Activated T-cell treated with anti-CD3 and anti-CD28 coated beads, Interleukin-2, amount 50 U/mL, for 24 hours (primary cell): ENCODE measurements around the gene GBX1.
A peak's percentile ranks its signal among the peaks of the same experiment; 100 is the strongest.

Source experiments
- DNase-seq: peaks from one replicate; pipeline ENCODE4 v3.0.0-alpha.2; 2020
- H3K27ac Mint-ChIP-seq: 2 replicates; pipeline ENCODE4 v1.8.0; 2020; ENCODE audit warnings: mild to moderate bottlenecking, mixed read lengths
- H3K27me3 Mint-ChIP-seq: 2 replicates; pipeline ENCODE4 v1.8.0; 2020; ENCODE audit warnings: mixed read lengths
- H3K36me3 Mint-ChIP-seq: 2 replicates; pipeline ENCODE4 v1.8.0; 2020; ENCODE audit warnings: low read depth, mixed read lengths
- H3K4me1 Mint-ChIP-seq: 2 replicates; pipeline ENCODE4 v1.8.0; 2020; ENCODE audit warnings: low read depth, mixed read lengths
- H3K4me3 Mint-ChIP-seq: 2 replicates; pipeline ENCODE4 v1.8.0; 2020; ENCODE audit warnings: mild to moderate bottlenecking, moderate library complexity, mixed read lengths
- H3K9me3 Mint-ChIP-seq: 2 replicates; pipeline ENCODE4 v1.8.0; 2020; ENCODE audit warnings: mixed read lengths

Gene GBX1

GRCh38 chr7:151168787-151169162 lies 1.3 kb upstream of the GBX1 start:
- Mint-ChIP-seq H3K36me3 (no peaks in the 10 kb centered on the region), H3K9me3 (no peaks in the 10 kb centered on the region), H3K27me3 (peaks cover 51% of the 10 kb centered on the region), H3K4me3 (no peak overlapping the region), H3K27ac (no peak overlapping the region), H3K4me1 (peaks cover 7% of the 10 kb centered on the region)
- DNase-seq, result no peak

- Mint-ChIP-seq H3K36me3 (no peaks in the 10 kb centered on the region), H3K4me3 (peak overlapping the region; percentile 57), H3K9me3 (no peaks in the 10 kb centered on the region), H3K4me1 (peaks cover 7% of the 10 kb centered on the region), H3K27ac (no peak overlapping the region), H3K27me3 (peaks cover 46% of the 10 kb centered on the region)
- peak; percentile 81 for DNase-seq
Measured at GRCh38 chr7:151168003-151168786, 701 bp upstream of the GBX1 start.

GRCh38 chr7:151166629-151167196 lies 781 bp downstream of the GBX1 start:
- DNase-seq, result no peak
- Mint-ChIP-seq H3K4me1 (peaks cover 6% of the 10 kb centered on the region), H3K9me3 (no peaks in the 10 kb centered on the region), H3K27me3 (peaks cover 31% of the 10 kb centered on the region), H3K36me3 (no peaks in the 10 kb centered on the region), H3K4me3 (peak overlapping the region; percentile 32), H3K27ac (no peak overlapping the region)

- Mint-ChIP-seq H3K27me3 (peaks cover 8% of the 10 kb centered on the region), H3K4me1 (peaks cover 4% of the 10 kb centered on the region), H3K27ac (no peak overlapping the region), H3K4me3 (no peak overlapping the region), H3K36me3 (no peaks in the 10 kb centered on the region), H3K9me3 (no peaks in the 10 kb centered on the region)
- no peak for DNase-seq
Measured at GRCh38 chr7:151161757-151162156, 5.7 kb downstream of the GBX1 start.

- DNase-seq, result no peak
- Mint-ChIP-seq H3K27ac (no peak overlapping the region), H3K9me3 (no peaks in the 10 kb centered on the region), H3K4me3 (no peak overlapping the region), H3K36me3 (no peaks in the 10 kb centered on the region), H3K27me3 (peaks cover 28% of the 10 kb centered on the region), H3K4me1 (no peaks in the 10 kb centered on the region)
Measured at GRCh38 chr7:151157645-151158329, 9.7 kb downstream of the GBX1 start.

GRCh38 chr7:151152643-151153513 lies 14.6 kb downstream of the GBX1 start:
- DNase-seq, result no peak
- H3K27ac Mint-ChIP-seq, result no peak overlapping the region
- no peak overlapping the region for H3K4me3 Mint-ChIP-seq
- H3K9me3 Mint-ChIP-seq, result no peaks in the 10 kb centered on the region
- H3K4me1 Mint-ChIP-seq, result no peaks in the 10 kb centered on the region
- peaks cover 44% of the 10 kb centered on the region for H3K27me3 Mint-ChIP-seq
- H3K36me3 Mint-ChIP-seq, result no peaks in the 10 kb centered on the region

GRCh38 chr7:151150388-151150787 lies 17.1 kb downstream of the GBX1 start:
- no peaks in the 10 kb centered on the region for H3K36me3 Mint-ChIP-seq
- H3K9me3 Mint-ChIP-seq, result no peaks in the 10 kb centered on the region
- no peak overlapping the region for H3K27ac Mint-ChIP-seq
- DNase-seq, result no peak
- H3K4me3 Mint-ChIP-seq, result no peak overlapping the region
- no peaks in the 10 kb centered on the region for H3K4me1 Mint-ChIP-seq
- peaks cover 29% of the 10 kb centered on the region for H3K27me3 Mint-ChIP-seq

GRCh38 chr7:151148319-151149259 lies 18.9 kb downstream of the GBX1 start:
- Mint-ChIP-seq H3K27me3 (peaks cover 19% of the 10 kb centered on the region), H3K36me3 (peaks cover 9% of the 10 kb centered on the region), H3K4me3 (no peak overlapping the region), H3K27ac (no peak overlapping the region), H3K9me3 (no peaks in the 10 kb centered on the region), H3K4me1 (no peaks in the 10 kb centered on the region)
- DNase-seq, result peak; percentile 14

GRCh38 chr7:151146761-151147160 lies 20.7 kb downstream of the GBX1 start:
- Mint-ChIP-seq H3K27me3 (peaks cover 19% of the 10 kb centered on the region), H3K27ac (no peak overlapping the region), H3K9me3 (no peaks in the 10 kb centered on the region), H3K36me3 (peaks cover 25% of the 10 kb centered on the region), H3K4me1 (no peaks in the 10 kb centered on the region), H3K4me3 (no peak overlapping the region)
- peak; percentile 17 for DNase-seq

GRCh38 chr7:151144387-151144786 lies 23.1 kb downstream of the GBX1 start:
- Mint-ChIP-seq H3K4me3 (no peak overlapping the region), H3K36me3 (peaks cover 40% of the 10 kb centered on the region), H3K27ac (no peak overlapping the region), H3K4me1 (no peaks in the 10 kb centered on the region), H3K27me3 (peaks cover 11% of the 10 kb centered on the region), H3K9me3 (no peaks in the 10 kb centered on the region)
- DNase-seq, result no peak

GRCh38 chr7:151143261-151144015 lies 24.1 kb downstream of the GBX1 start:
- peaks cover 40% of the 10 kb centered on the region for H3K36me3 Mint-ChIP-seq
- no peaks in the 10 kb centered on the region for H3K9me3 Mint-ChIP-seq
- peak; percentile 15 for DNase-seq
- H3K4me1 Mint-ChIP-seq, result no peaks in the 10 kb centered on the region
- H3K27me3 Mint-ChIP-seq, result peaks cover 3% of the 10 kb centered on the region
- no peak overlapping the region for H3K27ac Mint-ChIP-seq
- H3K4me3 Mint-ChIP-seq, result no peak overlapping the region

GRCh38 chr7:151142686-151143040 lies 24.8 kb downstream of the GBX1 start:
- no peak overlapping the region for H3K4me3 Mint-ChIP-seq
- no peaks in the 10 kb centered on the region for H3K4me1 Mint-ChIP-seq
- H3K9me3 Mint-ChIP-seq, result no peaks in the 10 kb centered on the region
- H3K36me3 Mint-ChIP-seq, result peaks cover 40% of the 10 kb centered on the region
- no peak overlapping the region for H3K27ac Mint-ChIP-seq
- no peaks in the 10 kb centered on the region for H3K27me3 Mint-ChIP-seq
- DNase-seq, result peak; percentile 22
